Right lobe of liver (tissue), 6 donors: ENCODE results near the gene DNAJC16. TPM values are rescaled to one million over a fixed set of nuclear protein-coding genes. Genes with fewer than 3 reads are reported as not detected.

Experiments used
- ATAC-seq, 4 donors: fragments of 200-7000 bp; cut with Tn5 transposase; one replicate each; pipeline ENCODE4 v1.9.1; 2020; ENCODE audit warnings: mild to moderate bottlenecking in 4 of 4, moderate library complexity in 4 of 4
- DNase-seq, 3 donors: peaks; one replicate each; pipeline ENCODE4 v3.0.0-alpha.2; 2020
- H3K27ac ChIP-seq, 3 donors: fragments of 200-600 bp; one replicate each; pipeline ENCODE4 v1.8.0; 2022
- H3K27me3 ChIP-seq, 2 donors: fragments of 200-600 bp; one replicate each; pipeline ENCODE4 v1.8.0; 2022
- H3K36me3 ChIP-seq, 4 donors: fragments of 200-600 bp; sonication (generic) in 1 of 4; one replicate each; pipeline versions ENCODE4 v1.5.1 to v1.8.0; 2017 to 2022; ENCODE audit warnings: control low read depth in 1 of 4
- H3K4me1 ChIP-seq, 4 donors: fragments of 200-600 bp; sonication (generic) in 1 of 4; one replicate each; pipeline versions ENCODE4 v1.5.1 to v1.8.0; 2017 to 2022; ENCODE audit warnings: control low read depth in 1 of 4
- H3K4me3 ChIP-seq, 3 donors: fragments of 200-600 bp; one replicate each; pipeline ENCODE4 v1.8.0; 2022
- H3K9me3 ChIP-seq, 4 donors: fragments of 200-600 bp; sonication (generic) in 1 of 4; one replicate each; pipeline versions ENCODE4 v1.5.1 to v1.8.0; 2017 to 2022; ENCODE audit warnings: control low read depth in 1 of 4
- POLR2A ChIP-seq: fragments of 450-650 bp; IDR thresholded peaks from one replicate; pipeline ENCODE4 v1.6.1; 2017; ENCODE audit warnings: antibody characterized with exemption, mild to moderate bottlenecking
- WGBS: methylation state at CpG from one replicate; pipeline ENCODE4 v1.1.6; 2018; ENCODE audit warnings: low coverage, low lambda C conversion rate; ENCODE audit not compliant: insufficient coverage; ENCODE audit errors: missing lambda C conversion rate; 5-methylcytosine and 5-hydroxymethylcytosine counted together
- intact Hi-C, 2 donors: fragments of 100-400 bp; cut with DNase I; formaldehyde crosslinking; loops; one replicate each; pipeline versions ENCODE4 v1.11.2 to v1.14.1; 2022
- total RNA-seq, 6 experiments: library from RNA; depleted of rRNA in 2 of 6; stranded (reverse); fragments of >200 nt in 2 of 6; fragmentation: NEBNext Ultra II Directional in 3 of 6; extraction: Animal tissue kit (Norgen Biotek cat#: 25700) in 3 of 6; gene quantifications; one replicate each; pipeline versions ENCODE4 v1.1.0 to v1.2.4, GENCODE V29; 2016 to 2023
- TF ChIP-seq, protein P1 (sequence below), 4 donors: fragments of 200-600 bp in 3 of 4; fragments of 450-650 bp in 1 of 4; IDR thresholded peaks; one replicate each; pipeline versions ENCODE4 v1.5.1 to v1.8.0; 2016 to 2022; ENCODE audit warnings: antibody characterized with exemption in 4 of 4, mild to moderate bottlenecking in 2 of 4
- donor health status: DM: no; HTN: yes; CAD: no.
- donor health status: DM: no; HTN: no; CAD: no.
- donor health status: DM: no; HTN: no; CAD: no.
- donor health status: DM: no; HTN: yes; CAD: no.
- donor health status: DM: no; HTN: yes; CAD: no.

The DNAJC16 gene
- total RNA-seq, 6 experiments from 2014 or later, result 8.4 to 15.0 (median 11.9) TPM

DNA sequence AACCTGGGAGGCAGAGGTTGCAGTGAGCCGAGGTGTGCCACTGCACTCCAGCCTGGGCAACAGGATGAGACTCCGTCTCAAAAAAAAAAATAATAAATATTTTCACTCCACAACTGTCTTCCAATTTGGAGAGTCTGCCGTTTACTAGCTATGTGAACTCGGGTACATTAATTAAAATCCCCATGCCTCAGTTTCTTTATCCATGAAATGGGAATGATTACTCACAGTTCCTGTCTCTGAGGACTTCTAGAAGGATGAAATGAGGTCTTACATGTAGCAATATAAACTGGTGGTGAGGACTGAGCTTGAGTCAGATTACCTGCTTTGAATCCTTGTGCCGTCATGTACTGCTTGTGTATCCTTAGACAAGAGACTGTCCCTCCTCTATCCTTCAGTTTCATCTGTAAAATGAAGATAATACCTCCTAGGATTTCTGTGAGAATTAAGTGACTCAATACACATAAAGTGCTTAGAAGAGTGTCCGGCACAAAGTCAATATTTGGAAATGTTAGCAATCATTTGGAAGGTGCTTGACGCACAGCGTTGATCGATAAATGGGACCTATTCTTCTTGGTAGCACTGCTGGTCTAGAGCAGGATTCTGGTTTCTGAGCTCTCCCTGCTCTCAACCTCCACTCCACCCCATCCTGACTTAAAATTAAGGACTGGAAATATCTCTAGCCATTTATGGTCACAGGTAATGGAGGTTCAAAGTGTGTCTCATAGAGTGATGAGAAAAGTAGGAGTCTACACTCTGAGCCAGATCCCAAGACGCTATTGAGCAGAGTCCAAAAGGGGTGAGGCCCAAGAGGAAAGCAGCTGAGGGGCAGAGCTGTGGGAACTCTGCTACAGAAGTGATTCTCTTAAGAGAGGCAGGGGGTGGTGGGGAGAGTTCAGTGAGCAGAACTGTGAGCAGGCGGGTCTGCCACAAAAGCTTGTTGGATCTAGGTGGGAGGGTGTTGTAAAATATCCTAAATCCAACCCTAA is 79.0 kb downstream of the DNAJC16 start:
- no peak for TF ChIP-seq POLR2A
- TF ChIP-seq, protein P1, sequence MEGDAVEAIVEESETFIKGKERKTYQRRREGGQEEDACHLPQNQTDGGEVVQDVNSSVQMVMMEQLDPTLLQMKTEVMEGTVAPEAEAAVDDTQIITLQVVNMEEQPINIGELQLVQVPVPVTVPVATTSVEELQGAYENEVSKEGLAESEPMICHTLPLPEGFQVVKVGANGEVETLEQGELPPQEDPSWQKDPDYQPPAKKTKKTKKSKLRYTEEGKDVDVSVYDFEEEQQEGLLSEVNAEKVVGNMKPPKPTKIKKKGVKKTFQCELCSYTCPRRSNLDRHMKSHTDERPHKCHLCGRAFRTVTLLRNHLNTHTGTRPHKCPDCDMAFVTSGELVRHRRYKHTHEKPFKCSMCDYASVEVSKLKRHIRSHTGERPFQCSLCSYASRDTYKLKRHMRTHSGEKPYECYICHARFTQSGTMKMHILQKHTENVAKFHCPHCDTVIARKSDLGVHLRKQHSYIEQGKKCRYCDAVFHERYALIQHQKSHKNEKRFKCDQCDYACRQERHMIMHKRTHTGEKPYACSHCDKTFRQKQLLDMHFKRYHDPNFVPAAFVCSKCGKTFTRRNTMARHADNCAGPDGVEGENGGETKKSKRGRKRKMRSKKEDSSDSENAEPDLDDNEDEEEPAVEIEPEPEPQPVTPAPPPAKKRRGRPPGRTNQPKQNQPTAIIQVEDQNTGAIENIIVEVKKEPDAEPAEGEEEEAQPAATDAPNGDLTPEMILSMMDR (IDR thresholded peaks at IDR 0.05), result no peak
- WGBS, result 45% methylated on average over 10 of the region's 11 CpGs
- Histone ChIP-seq H3K9me3 (no peaks in the 10 kb centered on the region), H3K4me3 (no peak overlapping the region), H3K36me3 (no peaks in the 10 kb centered on the region), H3K4me1 (peaks cover 0 to 24% (median 0%) of the 10 kb centered on the region in 4 donors), H3K27ac (peak overlapping the region in 1 of 3 donors; percentile 63), H3K27me3 (no peaks in the 10 kb centered on the region)
- no peak for DNase-seq
- intact Hi-C loops, result no loop called here
- peak; percentile 43 to 61 (median 53) for ATAC-seq

DNA sequence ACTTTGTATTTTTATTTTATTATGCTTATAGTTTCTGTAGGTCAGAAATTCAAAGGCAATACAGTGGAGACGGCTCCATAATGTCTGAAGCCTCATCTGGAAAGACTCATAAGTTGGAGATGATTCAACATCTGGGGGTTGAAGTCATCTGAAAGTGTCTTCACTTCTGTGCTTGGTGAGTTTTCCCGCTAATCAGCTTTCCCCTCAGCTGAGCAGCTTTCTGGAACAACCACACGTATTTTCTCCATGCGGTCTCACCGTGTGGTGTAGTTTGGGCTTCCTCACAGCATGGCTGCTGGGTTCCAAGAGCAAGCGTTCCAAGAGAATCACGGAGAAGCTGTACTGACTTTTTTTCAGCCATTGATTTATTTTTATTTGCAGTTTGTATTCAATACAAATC is 83.0 kb downstream of the DNAJC16 start:
- no peak overlapping the region for H3K4me3 ChIP-seq
- H3K27me3 ChIP-seq, result no peaks in the 10 kb centered on the region
- DNase-seq (no peak), ATAC-seq (no peak)
- H3K27ac ChIP-seq, result no peak overlapping the region
- H3K36me3 ChIP-seq, result no peaks in the 10 kb centered on the region
- intact Hi-C loops, result no loop called here
- H3K4me1 ChIP-seq, result peaks cover 0 to 17% (median 0%) of the 10 kb centered on the region in 4 donors
- WGBS, result 88% methylated on average over 7 of the region's 7 CpGs
- no peak for TF ChIP-seq POLR2A
- TF ChIP-seq, protein P1 (IDR thresholded peaks at IDR 0.05), result no peak
- no peaks in the 10 kb centered on the region for H3K9me3 ChIP-seq

DNA sequence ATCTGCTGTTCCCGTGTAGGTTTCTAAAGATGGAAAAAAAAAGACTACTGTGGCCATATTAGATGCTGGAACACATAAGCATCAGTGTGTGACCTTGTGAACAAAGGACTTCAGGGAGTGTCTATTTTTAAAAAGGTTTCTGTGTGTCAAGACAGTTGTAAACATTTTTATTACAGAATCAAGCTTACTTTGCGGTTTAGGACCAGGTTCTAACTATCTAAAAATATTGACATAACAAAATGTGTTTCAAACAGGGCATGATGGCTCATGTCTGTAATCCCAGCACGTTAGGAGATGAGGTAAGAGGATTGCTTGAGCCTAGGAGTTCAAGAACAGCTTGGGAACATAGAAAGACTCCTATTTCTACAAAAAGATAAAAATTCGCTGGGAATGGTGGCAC is 83.5 kb downstream of the DNAJC16 start:
- no peak for TF ChIP-seq POLR2A
- TF ChIP-seq, protein P1 (IDR thresholded peaks at IDR 0.05), result no peak
- Histone ChIP-seq H3K36me3 (no peaks in the 10 kb centered on the region), H3K4me3 (no peak overlapping the region), H3K27me3 (no peaks in the 10 kb centered on the region), H3K4me1 (peaks cover 0 to 11% (median 0%) of the 10 kb centered on the region in 4 donors), H3K9me3 (no peaks in the 10 kb centered on the region), H3K27ac (no peak overlapping the region)
- WGBS, result 48% methylated on average over 4 of the region's 4 CpGs
- DNase-seq (no peak), ATAC-seq (no peak)
- intact Hi-C loops, result no loop called here

DNA sequence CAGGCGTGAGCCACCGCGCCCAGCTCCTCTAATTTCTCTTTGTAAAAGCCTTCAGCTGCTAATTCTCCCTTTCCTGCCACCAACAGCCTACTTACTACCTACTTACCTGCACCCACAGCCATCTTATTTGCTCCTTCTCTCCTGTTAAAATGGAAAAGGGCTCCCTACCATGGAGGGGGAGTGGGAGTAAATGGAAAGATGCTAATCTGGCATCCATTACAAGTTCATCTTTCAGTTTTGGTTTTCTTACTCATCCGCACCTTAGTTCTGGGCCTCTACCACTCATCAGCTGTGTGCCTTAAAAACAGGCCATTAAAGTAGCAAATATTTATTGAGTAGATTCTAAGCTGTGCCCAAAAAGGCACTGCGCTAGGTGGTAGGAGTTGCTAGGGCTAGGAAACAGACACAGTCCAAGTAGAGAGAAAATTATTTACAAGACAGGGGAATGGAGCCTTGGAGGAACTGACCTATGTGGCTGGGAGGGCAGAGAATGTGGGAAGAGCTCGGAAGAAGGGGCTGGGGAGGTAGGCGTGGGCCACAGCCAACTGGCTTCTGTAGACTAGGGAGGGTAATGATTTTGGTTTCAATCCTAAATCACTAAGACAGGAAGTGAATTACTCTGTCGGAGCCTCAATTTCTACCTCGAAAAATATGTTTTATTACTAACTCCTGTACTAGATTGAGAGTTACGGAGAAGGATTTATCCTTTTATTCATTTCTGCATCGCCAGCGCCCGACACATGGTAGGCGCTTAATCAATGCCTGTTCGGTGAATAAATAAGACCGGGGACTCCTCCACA is 89.9 kb downstream of the DNAJC16 start:
- Histone ChIP-seq H3K36me3 (no peaks in the 10 kb centered on the region), H3K27me3 (no peaks in the 10 kb centered on the region), H3K4me3 (peak overlapping the region; percentile 46 to 100 (median 99)), H3K27ac (peak overlapping the region; percentile 18 to 96 (median 72)), H3K9me3 (no peaks in the 10 kb centered on the region), H3K4me1 (peaks cover 0 to 39% (median 12%) of the 10 kb centered on the region in 4 donors)
- ATAC-seq, result peak; percentile 2 to 6 (median 4)
- no peak for DNase-seq
- WGBS, result 16% methylated on average over 14 of the region's 16 CpGs
- TF ChIP-seq POLR2A, result no peak
- TF ChIP-seq, protein P1 (IDR thresholded peaks at IDR 0.05), result no peak
- intact Hi-C loops, result no loop called here
